SHP77 treated with DMSO at 0.1 percent for 48 hours (cell line): Measurements from ENCODE around the gene ACSL3.
"Not testable (repeated sequence)": the region's sequence is repeated elsewhere in the genome, so short reads cannot be mapped to it uniquely, and the experiment has no call there.

Experiments
- DNase-seq: peaks from one replicate; lab custom pipeline; 2025; lab: John Stamatoyannopoulos, UW

Gene ACSL3

GRCh38 chr2:222912117-222912516 lies 51.3 kb downstream of the ACSL3 start:
- no peak for DNase-seq

GRCh38 chr2:222912776-222913175 lies 51.9 kb downstream of the ACSL3 start:
- DNase-seq, result no peak

DNA sequence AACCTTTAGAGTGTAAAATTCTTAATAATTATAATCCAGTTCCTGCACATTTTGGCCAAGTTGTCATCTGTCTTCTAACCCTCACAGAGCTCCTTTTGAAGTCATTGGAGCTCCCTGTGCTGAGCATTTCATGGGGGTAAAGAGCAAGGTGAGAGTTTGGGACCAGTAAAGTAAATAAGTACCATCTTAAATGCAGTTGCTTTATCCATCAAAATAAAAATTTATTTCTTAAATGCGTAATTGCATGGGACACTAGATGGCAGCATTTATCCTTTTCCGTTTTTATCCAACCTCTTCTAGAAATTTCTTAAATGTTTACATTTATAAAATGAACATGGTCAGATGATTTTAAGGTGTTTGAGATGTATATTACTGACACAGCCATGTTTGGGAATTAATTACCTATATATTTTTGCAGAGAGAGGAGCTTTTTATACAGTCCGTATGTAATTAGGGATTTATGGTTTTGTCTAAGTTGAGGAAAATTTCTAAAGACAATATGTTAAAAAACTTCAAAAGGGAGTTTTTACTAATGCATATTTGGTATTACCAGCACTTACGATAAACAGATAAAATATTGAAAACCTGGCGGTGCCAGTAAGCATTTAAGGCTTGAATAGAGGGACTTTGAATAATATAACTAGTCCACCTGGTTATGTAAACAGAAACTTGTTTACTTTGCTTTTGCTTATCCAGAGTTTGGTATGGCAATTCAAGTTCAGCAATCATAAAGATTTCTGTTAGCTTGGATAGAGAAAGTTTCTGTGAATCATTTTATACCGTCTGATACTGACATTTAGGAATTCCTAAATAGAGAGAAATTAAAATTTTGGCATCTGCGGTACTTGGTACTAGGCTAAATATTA lies 54.5 kb downstream of the ACSL3 start:
- no peak for DNase-seq

- DNase-seq, result no peak
Measured at GRCh38 chr2:222916229-222917197, 55.7 kb downstream of the ACSL3 start.

DNA sequence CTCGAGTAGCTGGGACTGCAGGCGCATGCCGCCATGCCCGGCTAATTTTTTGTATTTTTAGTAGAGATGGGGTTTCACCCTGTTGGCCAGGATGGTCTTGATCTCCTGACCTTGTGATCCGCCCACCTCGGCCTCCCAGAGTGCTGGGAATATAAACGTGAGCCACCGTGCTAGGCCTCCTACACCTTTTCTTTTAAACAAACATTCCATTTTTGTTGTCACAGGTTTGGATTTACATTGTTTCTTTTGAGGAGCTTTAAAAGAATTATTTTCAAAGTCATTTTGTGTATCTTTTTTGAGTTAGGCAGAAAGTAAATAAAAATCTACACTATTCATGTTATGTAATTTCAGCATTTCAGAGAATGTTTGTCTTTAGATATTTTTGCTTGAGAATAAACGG lies 56.4 kb downstream of the ACSL3 start:
- not testable (repeated sequence) for DNase-seq

- no peak for DNase-seq
Measured at GRCh38 chr2:222919841-222920526, 59.1 kb downstream of the ACSL3 start.

- no peak for DNase-seq
Measured at GRCh38 chr2:222920657-222921186, 59.9 kb downstream of the ACSL3 start.

GRCh38 chr2:222922019-222922800 lies 61.4 kb downstream of the ACSL3 start:
- DNase-seq, result no peak

- no peak for DNase-seq
Measured at GRCh38 chr2:222926915-222927314, 66.1 kb downstream of the ACSL3 start.

DNA sequence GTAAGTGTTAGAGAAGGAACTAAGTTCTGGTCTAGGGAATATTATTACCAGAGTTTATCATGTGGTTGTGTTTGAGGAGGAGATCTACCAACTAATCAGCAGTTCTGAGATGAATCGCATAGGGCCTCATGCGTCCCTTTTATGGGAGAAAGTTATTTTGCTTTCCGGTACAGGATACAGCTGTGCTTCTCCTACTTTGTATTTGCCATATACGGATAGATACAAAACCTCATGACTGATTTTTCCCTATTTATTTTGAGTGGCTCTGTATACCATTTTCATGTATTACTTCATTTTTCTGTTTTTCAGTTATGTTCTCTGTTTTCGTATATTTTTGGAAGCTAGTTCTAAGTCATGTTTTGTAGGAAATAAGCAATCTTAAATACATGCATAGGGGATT lies 66.8 kb downstream of the ACSL3 start:
- DNase-seq, result no peak

GRCh38 chr2:222928335-222928734 lies 67.5 kb downstream of the ACSL3 start:
- DNase-seq, result no peak

DNA sequence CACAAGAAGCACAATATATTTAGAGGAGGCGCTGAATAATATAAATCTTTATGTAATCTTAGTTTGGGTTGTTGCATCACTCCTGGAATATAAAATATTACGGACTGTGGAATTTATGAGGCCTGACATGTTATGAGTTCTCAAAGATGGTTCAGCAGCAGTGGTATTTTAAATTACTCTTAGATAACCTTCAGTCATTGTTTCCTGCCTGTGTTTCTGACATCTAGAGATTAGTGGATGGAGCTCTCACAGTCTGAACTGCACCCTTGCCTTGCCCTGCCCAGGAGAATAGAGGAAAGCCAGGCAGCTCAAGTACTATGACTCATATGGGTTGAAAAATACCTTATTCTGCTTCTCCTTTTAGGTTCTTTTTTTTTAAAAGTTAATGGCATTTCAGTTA lies 70.0 kb downstream of the ACSL3 start:
- DNase-seq, result no peak

- no peak for DNase-seq
Measured at GRCh38 chr2:222931659-222932058, 70.8 kb downstream of the ACSL3 start.

- DNase-seq, result no peak
Measured at GRCh38 chr2:222933458-222933857, 72.6 kb downstream of the ACSL3 start.

- DNase-seq, result no peak
Measured at GRCh38 chr2:222935688-222936298, 75.0 kb downstream of the ACSL3 start.

DNA sequence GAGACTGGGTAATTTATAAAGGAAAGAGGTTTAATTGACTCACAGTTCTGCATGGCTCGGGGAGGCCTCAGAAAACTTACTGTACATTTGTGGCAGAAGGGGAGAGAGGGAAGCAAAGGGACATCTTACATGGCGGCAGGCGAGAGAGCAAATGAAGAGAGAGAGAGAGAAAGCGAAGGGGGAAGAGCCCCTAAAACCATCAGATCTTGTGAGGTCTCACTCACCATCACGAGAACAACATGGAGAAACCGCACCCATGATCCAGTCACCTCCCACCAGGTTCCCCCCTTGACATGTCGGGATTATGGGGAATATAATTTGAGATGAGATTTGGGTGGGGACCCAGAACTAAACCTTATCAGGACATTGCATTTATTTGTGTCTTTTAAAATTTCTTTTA lies 75.9 kb downstream of the ACSL3 start:
- DNase-seq, result no peak

- DNase-seq, result no peak
Measured at GRCh38 chr2:222938327-222938726, 77.5 kb downstream of the ACSL3 start.

DNA sequence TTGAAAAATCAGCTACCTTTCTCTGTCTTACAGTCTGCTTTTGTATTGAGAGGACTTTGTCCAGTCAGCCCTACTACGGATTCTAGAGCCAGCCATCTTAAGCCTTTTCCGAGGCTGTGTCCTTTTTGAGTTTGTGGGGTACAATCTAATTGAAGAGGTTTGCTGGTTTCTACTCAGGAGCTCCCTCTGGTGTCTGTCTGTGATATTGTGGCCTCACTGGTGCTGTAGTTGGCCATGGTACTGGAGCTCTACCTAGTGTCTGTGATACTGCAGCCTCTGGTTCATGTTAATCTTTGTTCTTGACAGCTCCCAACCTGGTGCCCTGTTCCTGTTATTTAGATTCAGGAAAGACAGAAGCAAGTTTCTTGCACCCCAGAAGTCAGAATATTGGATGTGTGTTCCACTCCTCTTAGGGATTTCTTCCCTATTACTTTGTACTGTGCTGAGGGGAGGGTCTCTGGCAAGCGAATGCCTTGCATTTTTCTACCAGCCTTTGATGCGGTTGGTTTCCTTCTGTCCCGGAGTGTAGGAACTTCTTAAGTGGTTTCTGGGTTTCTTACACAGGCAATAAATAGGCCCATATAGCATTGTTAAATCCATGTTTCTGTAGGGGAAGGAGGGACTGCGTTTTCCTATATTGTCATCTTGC lies 78.5 kb downstream of the ACSL3 start:
- peak; percentile 39 for DNase-seq

- DNase-seq, result no peak
Measured at GRCh38 chr2:222939979-222940378, 79.1 kb downstream of the ACSL3 start.

- no peak for DNase-seq
Measured at GRCh38 chr2:222941510-222942032, 80.7 kb downstream of the ACSL3 start.
